OCI-LY3 (cell line): ENCODE measurements around the gene TRIM54.

Experiments
- EZH2phosphoT487 ChIP-seq: fragments of 200-600 bp; shearing (Covaris generic); IDR thresholded peaks from 2 replicates; pipeline ENCODE4 v1.6.1; 2018; ENCODE audit warnings: antibody characterized with exemption, mixed run types, low read depth
- TF ChIP-seq, protein P1 (sequence below): fragments of 200-600, 300-600 bp; sonication (generic); IDR thresholded peaks from 2 replicates; pipeline ENCODE4 v1.5.1; 2014; ENCODE audit warnings: antibody characterized with exemption, low read length, low read depth

DNA sequence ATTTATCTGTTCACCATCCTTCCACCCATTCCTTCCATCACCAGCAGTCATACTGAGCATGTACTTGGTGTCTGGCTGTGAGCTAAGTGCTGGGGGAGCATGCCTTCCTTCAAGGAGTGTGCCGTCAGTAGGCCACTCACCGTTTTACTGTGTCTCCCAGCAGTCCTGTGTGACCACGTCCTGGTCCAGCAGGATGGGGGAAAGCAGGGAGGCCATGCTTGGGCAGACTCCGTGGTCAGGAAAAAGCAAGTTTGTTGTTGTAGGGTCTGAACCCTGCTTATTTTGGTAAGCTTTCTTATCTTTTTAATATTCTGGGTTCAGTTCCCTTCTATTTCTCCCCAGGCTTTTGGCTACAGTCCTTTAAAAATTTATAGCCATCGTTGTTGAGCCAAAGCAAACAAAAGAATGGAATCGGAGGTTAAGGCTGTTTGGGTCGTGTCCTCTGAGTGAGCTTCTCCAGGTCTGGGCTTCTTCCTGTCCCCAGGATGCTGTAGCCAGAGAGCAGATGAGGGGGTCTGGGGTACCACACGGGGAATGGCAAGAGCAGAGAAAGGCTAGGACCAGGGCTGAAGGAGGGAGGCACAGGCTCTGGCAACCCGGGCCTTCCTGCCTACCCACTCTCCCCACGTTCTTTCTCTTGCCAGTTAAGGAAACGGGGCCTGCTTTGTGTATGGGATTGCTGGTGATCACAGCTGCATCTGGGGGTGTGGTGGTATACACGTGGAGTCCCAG lies 32.9 kb upstream of the TRIM54 start:
- TF ChIP-seq EZH2phosphoT487, result no peak
- TF ChIP-seq, protein P1, sequence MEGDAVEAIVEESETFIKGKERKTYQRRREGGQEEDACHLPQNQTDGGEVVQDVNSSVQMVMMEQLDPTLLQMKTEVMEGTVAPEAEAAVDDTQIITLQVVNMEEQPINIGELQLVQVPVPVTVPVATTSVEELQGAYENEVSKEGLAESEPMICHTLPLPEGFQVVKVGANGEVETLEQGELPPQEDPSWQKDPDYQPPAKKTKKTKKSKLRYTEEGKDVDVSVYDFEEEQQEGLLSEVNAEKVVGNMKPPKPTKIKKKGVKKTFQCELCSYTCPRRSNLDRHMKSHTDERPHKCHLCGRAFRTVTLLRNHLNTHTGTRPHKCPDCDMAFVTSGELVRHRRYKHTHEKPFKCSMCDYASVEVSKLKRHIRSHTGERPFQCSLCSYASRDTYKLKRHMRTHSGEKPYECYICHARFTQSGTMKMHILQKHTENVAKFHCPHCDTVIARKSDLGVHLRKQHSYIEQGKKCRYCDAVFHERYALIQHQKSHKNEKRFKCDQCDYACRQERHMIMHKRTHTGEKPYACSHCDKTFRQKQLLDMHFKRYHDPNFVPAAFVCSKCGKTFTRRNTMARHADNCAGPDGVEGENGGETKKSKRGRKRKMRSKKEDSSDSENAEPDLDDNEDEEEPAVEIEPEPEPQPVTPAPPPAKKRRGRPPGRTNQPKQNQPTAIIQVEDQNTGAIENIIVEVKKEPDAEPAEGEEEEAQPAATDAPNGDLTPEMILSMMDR, result no peak
